BJ (cell line): ENCODE results near the gene VSNL1. TPM values are rescaled to one million over a fixed set of nuclear protein-coding genes. Genes with fewer than 3 reads are reported as not detected.

ENCODE experiments used
- CTCF ChIA-PET: fragments of 350-600 bp; formaldehyde crosslinking; extraction: SDS; loops from one replicate; lab custom pipeline; 2021; ENCODE audit warnings: antibody characterized with exemption, inconsistent platforms; lab: Yijun Ruan, JAX
- POLR2A ChIA-PET: fragments of 300-600 bp; sonication (Branson Sonifier 250); formaldehyde crosslinking; extraction: SDS; loops from one replicate; lab custom pipeline; 2021; ENCODE audit warnings: antibody characterized with exemption; lab: Charles Lee
- DNase-seq: peaks from one replicate; pipeline ENCODE4 v3.0.0-alpha.2; 2011; ENCODE audit warnings: low read depth
- H3K27me3 ChIP-seq: 2 replicates; pipeline ENCODE4 v1.6.0; 2011; ENCODE audit warnings: low read length; ENCODE audit not compliant: control insufficient read depth, insufficient read depth
- H3K36me3 ChIP-seq: 2 replicates; pipeline ENCODE4 v1.5.1; 2011; ENCODE audit warnings: low read length; ENCODE audit not compliant: control insufficient read depth, insufficient read depth
- H3K4me3 ChIP-seq: 2 replicates; pipeline ENCODE4 v1.5.1; 2011; ENCODE audit warnings: low read depth, mild to moderate bottlenecking, control low read depth, low read length
- polyA plus RNA-seq: library from polyadenylated mRNA; depleted of rRNA; stranded (reverse); fragments of >200 nt; gene quantifications from 2 replicates; pipeline ENCODE4 v1.2.3, GENCODE V29; 2011
- TF ChIP-seq, protein P1 (sequence below): IDR thresholded peaks from 2 replicates; pipeline ENCODE4 v1.5.1; 2011; ENCODE audit warnings: low read depth, mild to moderate bottlenecking, control low read depth, inconsistent platforms, low read length, moderate library complexity; ENCODE audit not compliant: insufficient read depth

VSNL1 gene
- polyA plus RNA-seq, 1 experiment, result not detected

DNA sequence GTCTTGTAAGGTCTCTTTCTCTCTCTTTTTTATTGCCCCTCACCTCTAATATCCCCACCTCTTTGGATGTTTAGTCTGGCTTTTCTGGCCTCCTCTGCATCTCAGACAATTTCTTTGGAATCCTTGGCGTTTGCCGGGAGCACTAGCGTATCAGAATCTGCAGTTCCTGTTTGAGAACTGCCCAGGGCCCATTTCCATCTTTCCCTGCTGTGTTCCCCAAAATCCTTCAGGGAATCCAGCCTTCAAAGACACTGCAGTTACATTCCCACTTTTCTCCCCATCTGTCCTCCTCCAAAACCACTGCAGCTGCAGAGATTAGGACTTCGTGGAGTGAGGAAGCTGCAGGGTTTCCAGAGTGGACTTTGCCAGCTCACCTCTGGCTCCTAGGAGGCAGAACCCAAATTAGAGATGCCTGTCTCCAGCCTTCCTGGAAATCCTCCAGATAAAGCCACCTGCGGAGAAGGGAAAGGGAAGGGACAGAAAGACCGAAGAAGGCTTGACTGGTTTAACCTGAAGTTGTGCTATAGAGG, 2.7 kb downstream of the VSNL1 start:
- CTCF ChIA-PET, result no interaction called here
- DNase-seq, result no peak
- Histone ChIP-seq H3K4me3 (no peak overlapping the region), H3K36me3 (no peaks in the 10 kb centered on the region), H3K27me3 (peaks cover 24% of the 10 kb centered on the region)
- TF ChIP-seq, protein P1, sequence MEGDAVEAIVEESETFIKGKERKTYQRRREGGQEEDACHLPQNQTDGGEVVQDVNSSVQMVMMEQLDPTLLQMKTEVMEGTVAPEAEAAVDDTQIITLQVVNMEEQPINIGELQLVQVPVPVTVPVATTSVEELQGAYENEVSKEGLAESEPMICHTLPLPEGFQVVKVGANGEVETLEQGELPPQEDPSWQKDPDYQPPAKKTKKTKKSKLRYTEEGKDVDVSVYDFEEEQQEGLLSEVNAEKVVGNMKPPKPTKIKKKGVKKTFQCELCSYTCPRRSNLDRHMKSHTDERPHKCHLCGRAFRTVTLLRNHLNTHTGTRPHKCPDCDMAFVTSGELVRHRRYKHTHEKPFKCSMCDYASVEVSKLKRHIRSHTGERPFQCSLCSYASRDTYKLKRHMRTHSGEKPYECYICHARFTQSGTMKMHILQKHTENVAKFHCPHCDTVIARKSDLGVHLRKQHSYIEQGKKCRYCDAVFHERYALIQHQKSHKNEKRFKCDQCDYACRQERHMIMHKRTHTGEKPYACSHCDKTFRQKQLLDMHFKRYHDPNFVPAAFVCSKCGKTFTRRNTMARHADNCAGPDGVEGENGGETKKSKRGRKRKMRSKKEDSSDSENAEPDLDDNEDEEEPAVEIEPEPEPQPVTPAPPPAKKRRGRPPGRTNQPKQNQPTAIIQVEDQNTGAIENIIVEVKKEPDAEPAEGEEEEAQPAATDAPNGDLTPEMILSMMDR, result no peak
- POLR2A ChIA-PET, result no interaction called here

DNA sequence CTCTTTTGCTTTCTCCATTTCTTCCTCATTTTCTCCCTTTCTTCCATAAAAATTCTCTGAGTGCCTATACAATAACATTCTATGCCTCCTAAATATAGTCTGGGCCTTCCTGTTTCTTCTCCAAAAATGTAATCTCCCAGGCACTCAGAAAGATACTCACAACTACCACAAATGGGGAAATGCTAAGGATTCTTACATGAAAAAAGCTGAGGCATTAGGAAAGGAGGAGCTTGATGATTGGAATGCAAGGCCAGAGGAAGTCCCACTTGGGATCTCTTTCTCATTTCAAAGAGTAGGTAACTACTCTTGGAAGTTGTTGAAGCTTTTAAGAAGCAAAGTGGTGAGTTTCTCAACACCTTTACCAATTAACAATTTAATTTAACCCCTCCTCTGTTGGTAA, 3.4 kb downstream of the VSNL1 start:
- Histone ChIP-seq H3K27me3 (peaks cover 22% of the 10 kb centered on the region), H3K4me3 (no peak overlapping the region), H3K36me3 (no peaks in the 10 kb centered on the region)
- POLR2A ChIA-PET, result no interaction called here
- CTCF ChIA-PET, result interaction anchor here (0.7 kb wide), 1 partner anchor 75 kb away, joined by 3 read pairs; no protein-coding TSS in a partner anchor
- DNase-seq, result no peak
- TF ChIP-seq, protein P1, result no peak

DNA sequence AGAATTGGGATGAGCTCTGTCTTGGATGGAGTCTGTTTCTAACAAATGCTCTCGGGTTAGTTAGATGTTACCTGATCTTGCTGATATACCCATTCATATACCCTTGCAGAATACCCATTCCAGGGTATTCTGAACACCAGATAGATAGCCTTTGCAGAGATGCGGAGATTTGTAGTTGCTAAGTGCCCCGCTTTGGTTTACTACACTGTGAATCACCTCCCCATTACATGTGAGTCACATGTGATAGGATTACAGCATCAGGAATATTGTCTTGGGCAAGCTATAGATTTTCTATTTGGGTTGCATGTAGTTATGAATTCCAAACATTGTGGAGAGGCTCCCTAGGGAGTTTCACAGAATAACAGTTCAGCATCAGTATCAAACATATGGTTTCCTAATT, 3.8 kb downstream of the VSNL1 start:
- ChIA-PET POLR2A (no interaction called here), CTCF (interaction anchor here (0.7 kb wide), 1 partner anchor 75 kb away, joined by 3 read pairs; no protein-coding TSS in a partner anchor)
- Histone ChIP-seq H3K4me3 (no peak overlapping the region), H3K36me3 (no peaks in the 10 kb centered on the region), H3K27me3 (peaks cover 19% of the 10 kb centered on the region)
- TF ChIP-seq, protein P1, result no peak
- no peak for DNase-seq

DNA sequence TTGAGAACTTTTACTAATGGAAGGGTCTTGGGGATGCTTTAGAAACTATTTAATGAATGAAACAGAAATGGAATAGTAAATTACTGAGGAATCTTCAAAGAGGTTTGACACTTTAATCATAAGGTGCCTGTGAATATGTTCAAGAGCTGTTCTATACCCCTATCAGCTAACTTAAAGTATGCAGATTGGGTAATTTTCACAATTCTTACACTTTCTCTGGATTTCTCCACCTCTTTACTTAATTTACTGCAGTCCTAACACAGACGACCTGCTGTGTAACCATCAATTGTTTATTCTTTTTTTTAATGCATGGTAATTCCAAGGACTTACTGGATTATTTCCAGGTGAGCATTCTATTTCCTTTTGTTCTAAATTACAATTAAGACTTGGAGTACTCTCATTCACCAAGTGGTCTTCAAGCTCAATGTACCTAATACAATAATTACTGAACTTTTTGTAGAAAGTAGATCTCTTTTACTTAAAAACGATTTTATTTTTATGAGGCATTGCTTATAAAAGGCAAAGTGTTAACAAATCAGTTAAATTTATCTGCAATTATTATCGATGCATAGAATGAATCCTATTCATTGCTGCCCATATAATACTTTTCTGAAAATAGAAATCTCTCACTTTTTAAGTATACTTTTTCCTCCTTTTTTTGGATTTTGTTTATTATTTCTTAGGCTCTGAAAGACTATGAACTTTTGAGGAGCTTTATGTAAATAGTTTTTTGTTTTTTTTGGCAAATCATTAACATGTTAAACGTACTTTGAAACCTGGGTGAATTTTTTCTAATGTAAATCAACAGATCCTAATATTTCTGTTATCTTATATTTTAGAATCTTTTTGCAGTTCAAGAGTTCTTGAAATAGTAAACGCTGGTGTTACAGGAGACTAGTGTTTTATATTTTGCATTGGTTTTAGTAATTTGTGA, 5.5 kb downstream of the VSNL1 start:
- ChIA-PET POLR2A (no interaction called here), CTCF (interaction anchor here (0.6 to 1.3 kb wide), 2 partner anchors 43 to 100 kb away, joined by 3 to 4 read pairs; no protein-coding TSS in a partner anchor)
- Histone ChIP-seq H3K27me3 (peaks cover 11% of the 10 kb centered on the region), H3K4me3 (no peak overlapping the region), H3K36me3 (no peaks in the 10 kb centered on the region)
- TF ChIP-seq, protein P1, result no peak
- DNase-seq, result no peak

DNA sequence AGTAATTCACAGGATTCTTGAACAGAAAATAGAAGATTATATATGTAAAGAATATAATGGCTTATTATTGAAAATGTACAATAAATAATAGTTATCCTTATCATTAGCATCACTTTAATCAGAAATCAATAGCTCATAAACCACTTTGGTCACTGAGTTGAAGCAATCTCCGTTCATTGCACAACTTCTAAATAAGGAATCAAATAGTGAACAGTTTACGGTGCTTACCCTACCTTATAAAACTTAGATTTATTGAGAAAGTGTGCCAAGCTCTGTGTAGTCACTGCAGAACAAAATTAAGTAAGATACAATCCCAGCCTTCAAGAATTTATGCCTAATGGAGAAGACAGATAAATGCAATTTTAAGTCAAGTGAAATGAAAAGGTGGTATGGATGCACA, 6.7 kb downstream of the VSNL1 start:
- DNase-seq, result no peak
- ChIA-PET POLR2A (no interaction called here), CTCF (no interaction called here)
- Histone ChIP-seq H3K36me3 (no peaks in the 10 kb centered on the region), H3K4me3 (no peak overlapping the region), H3K27me3 (peaks cover under 1% of the 10 kb centered on the region)
- TF ChIP-seq, protein P1, result no peak
